ENCODE measurements around the gene FAM53B.

The FAM53B gene

DNA sequence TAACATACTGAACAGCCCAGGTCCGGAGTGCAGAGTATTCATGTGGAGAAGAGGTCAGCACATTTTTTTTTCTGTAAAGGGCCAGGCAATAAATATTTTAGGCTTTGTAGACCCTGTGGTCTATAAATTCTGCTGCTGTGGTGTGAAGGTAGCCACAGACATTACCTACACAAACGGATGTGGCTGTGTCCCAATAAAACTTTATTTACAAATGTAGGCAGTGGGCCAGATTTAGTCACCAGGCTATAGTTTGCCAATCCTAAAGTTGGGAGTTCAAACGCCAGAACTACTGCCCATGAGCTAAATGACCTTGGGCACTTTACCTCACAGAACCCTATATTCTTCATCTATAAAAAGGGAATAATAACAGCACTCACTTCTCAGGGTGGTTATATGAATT, 13.4 kb downstream of the FAM53B start:
- Histone ChIP-seq H2BK12ac (ENCODE audit: low read length) (no peak overlapping the region), H2AK5ac (ENCODE audit: low read depth, low read length) (no peak overlapping the region), H3K36me3 (replicated peaks in 1 of 2; ENCODE audit: control insufficient read depth in 2 of 2, insufficient read depth in 2 of 2, low read length in 2 of 2) (peaks cover 5 to 41% of the 10 kb centered on the region in 2 donors), H3K9ac (ENCODE audit: low read depth, low read length, poor library complexity) (no peak overlapping the region), H2BK15ac (ENCODE audit: low read length) (no peak overlapping the region), H2BK120ac (ENCODE audit: low read depth, low read length) (no peak overlapping the region), H3K4me2 (ENCODE audit: insufficient read depth, low read length, poor library complexity, severe bottlenecking) (no peak overlapping the region), H3K23ac (ENCODE audit: low read depth, low read length, poor library complexity) (no peak overlapping the region), H3K79me1 (ENCODE audit: low read depth, low read length) (peaks cover 22% of the 10 kb centered on the region), H3K14ac (ENCODE audit: low read length) (no peak overlapping the region), H2AFZ (ENCODE audit: low read length) (no peak overlapping the region), H3K9me3 (replicated peaks in 1 of 2; ENCODE audit: control insufficient read depth in 2 of 2, insufficient read depth in 1 of 2, low read depth in 1 of 2, low read length in 2 of 2) (no peaks in the 10 kb centered on the region), H3K4me1 (ENCODE audit: control insufficient read depth in 2 of 2, insufficient read depth in 1 of 2, low read depth in 1 of 2, low read length in 2 of 2) (peaks cover 0 to 3% of the 10 kb centered on the region in 2 donors), H2BK5ac (ENCODE audit: low read length) (no peak overlapping the region), H4K8ac (ENCODE audit: low read depth, low read length) (no peak overlapping the region), H4K91ac (ENCODE audit: low read depth, low read length, poor library complexity) (no peak overlapping the region), H3K4me3 (ENCODE audit: low read length in 2 of 2) (no peak overlapping the region), H3K4ac (ENCODE audit: low read length) (no peak overlapping the region), H3K27ac (replicated peaks; ENCODE audit: low read length) (no peak overlapping the region), H3K18ac (ENCODE audit: low read length) (no peak overlapping the region), H3K27me3 (ENCODE audit: control insufficient read depth in 3 of 3, insufficient read depth in 3 of 3, low read depth in 1 of 3, low read length in 3 of 3) (no peaks in the 10 kb centered on the region)
- WGBS, 2 donors (ENCODE audit: extremely low coverage in 2 of 2, insufficient read length in 2 of 2, insufficient replicate concordance in 1 of 2) = no CpG with 5 or more reads among the region's 3 CpGs
- DNase-seq (ENCODE audit: low spot score) = no peak

DNA sequence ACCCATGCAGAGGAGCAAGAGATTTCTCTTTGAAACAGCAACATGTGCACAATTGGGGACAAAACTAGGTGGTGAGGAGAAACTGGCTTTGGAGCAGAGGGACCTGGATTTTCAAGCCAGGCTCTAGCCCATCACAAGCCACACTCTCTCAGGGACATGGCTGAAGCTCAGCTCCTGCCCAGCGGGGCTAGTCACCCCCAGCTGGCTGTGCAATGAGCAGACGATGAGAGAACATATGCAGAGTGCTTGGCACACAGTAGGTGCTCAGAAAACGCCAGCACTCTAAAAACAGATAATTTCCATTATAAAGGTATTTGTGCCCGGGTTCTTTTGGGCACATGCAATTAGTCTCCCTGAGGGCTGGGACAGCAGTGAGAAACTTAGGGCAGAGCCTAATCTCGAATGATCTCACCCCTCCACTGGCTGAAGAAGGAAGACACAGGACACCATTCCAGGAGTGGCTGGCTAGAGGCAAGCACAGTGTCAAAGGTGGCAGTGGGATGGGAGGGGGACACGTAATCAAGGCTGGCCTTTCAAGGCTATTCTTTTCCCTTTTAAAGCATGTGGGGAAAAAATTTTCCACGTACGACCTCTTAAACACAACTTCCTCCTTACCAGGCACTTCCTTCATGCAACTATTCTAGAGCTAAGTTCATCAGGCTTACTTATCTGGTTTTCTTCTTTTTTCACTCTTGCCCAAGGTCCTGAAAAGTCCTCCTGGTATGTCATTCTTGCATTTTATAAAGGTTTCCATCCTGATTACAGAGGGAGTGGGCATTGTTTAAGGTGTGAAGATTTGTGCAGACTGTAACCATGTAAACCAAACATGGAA, 15.1 kb downstream of the FAM53B start:
- H2BK15ac ChIP-seq (ENCODE audit: low read length) = no peak overlapping the region
- no peak overlapping the region for H4K91ac ChIP-seq (ENCODE audit: low read depth, low read length, poor library complexity)
- no peak overlapping the region for H3K27ac ChIP-seq (replicated peaks; ENCODE audit: low read length)
- no peak overlapping the region for H2BK5ac ChIP-seq (ENCODE audit: low read length)
- no peak overlapping the region for H3K4me2 ChIP-seq (ENCODE audit: insufficient read depth, low read length, poor library complexity, severe bottlenecking)
- no peak for DNase-seq (ENCODE audit: low spot score)
- H2BK120ac ChIP-seq (ENCODE audit: low read depth, low read length) = no peak overlapping the region
- no peak overlapping the region for H3K9ac ChIP-seq (ENCODE audit: low read depth, low read length, poor library complexity)
- no peaks in the 10 kb centered on the region for H3K27me3 ChIP-seq (ENCODE audit: control insufficient read depth in 3 of 3, insufficient read depth in 3 of 3, low read depth in 1 of 3, low read length in 3 of 3)
- H3K14ac ChIP-seq (ENCODE audit: low read length) = no peak overlapping the region
- peaks cover 5 to 42% of the 10 kb centered on the region in 2 donors for H3K36me3 ChIP-seq (replicated peaks in 1 of 2; ENCODE audit: control insufficient read depth in 2 of 2, insufficient read depth in 2 of 2, low read length in 2 of 2)
- no peak overlapping the region for H3K4ac ChIP-seq (ENCODE audit: low read length)
- no peak overlapping the region for H2BK12ac ChIP-seq (ENCODE audit: low read length)
- peaks cover 14% of the 10 kb centered on the region for H3K79me1 ChIP-seq (ENCODE audit: low read depth, low read length)
- H3K18ac ChIP-seq (ENCODE audit: low read length) = no peak overlapping the region
- no CpG with 5 or more reads among the region's 8 CpGs for WGBS, 2 donors (ENCODE audit: extremely low coverage in 2 of 2, insufficient read length in 2 of 2, insufficient replicate concordance in 1 of 2)
- H3K4me1 ChIP-seq (ENCODE audit: control insufficient read depth in 2 of 2, insufficient read depth in 1 of 2, low read depth in 1 of 2, low read length in 2 of 2) = peaks cover 9 to 15% of the 10 kb centered on the region in 2 donors
- H3K23ac ChIP-seq (ENCODE audit: low read depth, low read length, poor library complexity) = no peak overlapping the region
- H2AFZ ChIP-seq (ENCODE audit: low read length) = no peak overlapping the region
- H2AK5ac ChIP-seq (ENCODE audit: low read depth, low read length) = no peak overlapping the region
- H3K9me3 ChIP-seq (replicated peaks in 1 of 2; ENCODE audit: control insufficient read depth in 2 of 2, insufficient read depth in 1 of 2, low read depth in 1 of 2, low read length in 2 of 2) = no peaks in the 10 kb centered on the region
- H4K8ac ChIP-seq (ENCODE audit: low read depth, low read length) = no peak overlapping the region
- no peak overlapping the region for H3K4me3 ChIP-seq (ENCODE audit: low read length in 2 of 2)

DNA sequence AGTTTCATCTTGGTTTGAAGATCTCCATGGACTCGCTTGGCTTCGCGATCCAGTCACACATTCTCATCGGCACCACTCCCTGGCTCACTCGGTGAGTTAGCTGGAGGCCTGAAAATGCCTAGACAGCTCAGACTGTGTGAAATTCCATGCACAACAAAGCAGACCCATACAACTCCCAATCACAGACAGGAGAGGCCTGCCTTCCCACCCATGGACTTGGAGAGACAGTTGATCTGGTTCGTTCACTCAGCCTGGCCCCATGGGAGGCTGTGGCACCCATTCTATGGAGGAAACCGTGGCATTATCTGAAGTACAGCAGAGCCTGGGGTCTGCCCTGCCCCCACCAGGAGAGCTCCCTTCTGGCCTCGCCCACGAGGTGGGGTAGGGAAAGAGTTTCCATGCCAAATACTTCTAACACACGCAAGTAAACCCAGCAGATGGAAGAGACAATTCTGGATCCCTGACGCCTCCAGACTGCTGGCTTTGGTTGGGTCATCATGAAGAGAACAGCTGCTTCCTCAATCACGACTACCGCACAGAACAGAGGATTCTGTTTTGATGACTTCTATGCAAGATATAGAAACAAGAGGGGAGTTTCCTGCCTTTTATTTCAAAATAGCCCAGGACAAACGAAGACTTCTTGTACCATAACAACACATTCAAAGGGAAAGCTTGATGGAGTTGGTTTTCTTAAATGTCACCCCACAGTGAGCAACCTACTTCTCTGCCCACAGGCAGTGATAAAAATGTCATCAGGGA, 15.9 kb downstream of the FAM53B start:
- no peak overlapping the region for H2BK15ac ChIP-seq (ENCODE audit: low read length)
- DNase-seq (ENCODE audit: low spot score) = no peak
- H3K9ac ChIP-seq (ENCODE audit: low read depth, low read length, poor library complexity) = no peak overlapping the region
- no peaks in the 10 kb centered on the region for H3K27me3 ChIP-seq (ENCODE audit: control insufficient read depth in 3 of 3, insufficient read depth in 3 of 3, low read depth in 1 of 3, low read length in 3 of 3)
- no peak overlapping the region for H2AFZ ChIP-seq (ENCODE audit: low read length)
- H3K4me1 ChIP-seq (ENCODE audit: control insufficient read depth in 2 of 2, insufficient read depth in 1 of 2, low read depth in 1 of 2, low read length in 2 of 2) = peaks cover 9 to 19% of the 10 kb centered on the region in 2 donors
- no peak overlapping the region for H3K14ac ChIP-seq (ENCODE audit: low read length)
- no peak overlapping the region for H3K23ac ChIP-seq (ENCODE audit: low read depth, low read length, poor library complexity)
- WGBS, 2 donors (ENCODE audit: extremely low coverage in 2 of 2, insufficient read length in 2 of 2, insufficient replicate concordance in 1 of 2) = no CpG with 5 or more reads among the region's 14 CpGs
- no peak overlapping the region for H2BK5ac ChIP-seq (ENCODE audit: low read length)
- no peak overlapping the region for H3K27ac ChIP-seq (replicated peaks; ENCODE audit: low read length)
- peaks cover 6 to 41% of the 10 kb centered on the region in 2 donors for H3K36me3 ChIP-seq (replicated peaks in 1 of 2; ENCODE audit: control insufficient read depth in 2 of 2, insufficient read depth in 2 of 2, low read length in 2 of 2)
- no peak overlapping the region for H4K8ac ChIP-seq (ENCODE audit: low read depth, low read length)
- H3K79me1 ChIP-seq (ENCODE audit: low read depth, low read length) = peaks cover 16% of the 10 kb centered on the region
- H4K91ac ChIP-seq (ENCODE audit: low read depth, low read length, poor library complexity) = no peak overlapping the region
- H2BK120ac ChIP-seq (ENCODE audit: low read depth, low read length) = no peak overlapping the region
- H3K4me2 ChIP-seq (ENCODE audit: insufficient read depth, low read length, poor library complexity, severe bottlenecking) = no peak overlapping the region
- no peak overlapping the region for H2BK12ac ChIP-seq (ENCODE audit: low read length)
- H3K18ac ChIP-seq (ENCODE audit: low read length) = no peak overlapping the region
- H3K4me3 ChIP-seq (ENCODE audit: low read length in 2 of 2) = no peak overlapping the region
- H3K4ac ChIP-seq (ENCODE audit: low read length) = no peak overlapping the region
- H2AK5ac ChIP-seq (ENCODE audit: low read depth, low read length) = no peak overlapping the region
- no peaks in the 10 kb centered on the region for H3K9me3 ChIP-seq (replicated peaks in 1 of 2; ENCODE audit: control insufficient read depth in 2 of 2, insufficient read depth in 1 of 2, low read depth in 1 of 2, low read length in 2 of 2)

DNA sequence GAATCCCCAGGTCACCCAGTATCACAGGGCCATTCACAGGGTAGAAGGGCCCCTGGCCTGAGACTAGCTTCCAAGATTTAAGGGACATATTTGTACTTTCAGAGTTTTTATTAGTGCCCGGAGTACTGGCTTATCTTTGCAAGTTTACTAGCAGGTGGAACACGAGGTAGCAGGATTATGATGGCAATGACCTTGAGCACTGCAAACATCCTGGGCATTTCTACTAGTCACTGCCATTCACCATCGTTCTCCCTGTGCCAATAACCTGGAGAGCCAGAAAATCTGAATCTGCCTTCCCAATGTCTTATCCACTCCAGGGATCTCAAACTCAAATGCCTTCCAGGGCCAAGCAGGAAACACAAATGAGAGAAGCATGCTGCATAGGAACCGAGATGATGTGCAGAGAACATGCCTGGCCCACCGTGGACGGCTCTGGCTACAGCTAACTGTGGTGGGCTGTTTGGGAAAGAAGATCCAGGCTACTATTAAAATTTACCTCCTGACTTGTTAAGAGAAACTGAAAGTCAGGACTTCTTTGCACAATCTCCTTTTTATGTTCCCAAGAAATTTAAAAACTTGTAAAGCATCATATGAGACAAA, 16.7 kb downstream of the FAM53B start:
- Histone ChIP-seq H3K9ac (ENCODE audit: low read depth, low read length, poor library complexity) (no peak overlapping the region), H2BK12ac (ENCODE audit: low read length) (no peak overlapping the region), H2BK120ac (ENCODE audit: low read depth, low read length) (no peak overlapping the region), H3K27me3 (ENCODE audit: control insufficient read depth in 3 of 3, insufficient read depth in 3 of 3, low read depth in 1 of 3, low read length in 3 of 3) (no peaks in the 10 kb centered on the region), H3K23ac (ENCODE audit: low read depth, low read length, poor library complexity) (no peak overlapping the region), H3K4me3 (ENCODE audit: low read length in 2 of 2) (no peak overlapping the region), H3K4ac (ENCODE audit: low read length) (no peak overlapping the region), H3K79me1 (ENCODE audit: low read depth, low read length) (peaks cover 16% of the 10 kb centered on the region), H2BK5ac (ENCODE audit: low read length) (no peak overlapping the region), H4K8ac (ENCODE audit: low read depth, low read length) (no peak overlapping the region), H4K91ac (ENCODE audit: low read depth, low read length, poor library complexity) (no peak overlapping the region), H3K14ac (ENCODE audit: low read length) (no peak overlapping the region), H3K18ac (ENCODE audit: low read length) (no peak overlapping the region), H3K9me3 (replicated peaks in 1 of 2; ENCODE audit: control insufficient read depth in 2 of 2, insufficient read depth in 1 of 2, low read depth in 1 of 2, low read length in 2 of 2) (no peaks in the 10 kb centered on the region), H3K4me1 (ENCODE audit: control insufficient read depth in 2 of 2, insufficient read depth in 1 of 2, low read depth in 1 of 2, low read length in 2 of 2) (peaks cover 9 to 24% of the 10 kb centered on the region in 2 donors), H3K36me3 (replicated peaks in 1 of 2; ENCODE audit: control insufficient read depth in 2 of 2, insufficient read depth in 2 of 2, low read length in 2 of 2) (peaks cover 6 to 36% of the 10 kb centered on the region in 2 donors), H2AFZ (ENCODE audit: low read length) (no peak overlapping the region), H3K4me2 (ENCODE audit: insufficient read depth, low read length, poor library complexity, severe bottlenecking) (no peak overlapping the region), H2AK5ac (ENCODE audit: low read depth, low read length) (no peak overlapping the region), H2BK15ac (ENCODE audit: low read length) (no peak overlapping the region), H3K27ac (replicated peaks; ENCODE audit: low read length) (no peak overlapping the region)
- WGBS, 2 donors (ENCODE audit: extremely low coverage in 2 of 2, insufficient read length in 2 of 2, insufficient replicate concordance in 1 of 2) = no CpG with 5 or more reads among the region's 6 CpGs
- no peak for DNase-seq (ENCODE audit: low spot score)

All from neuronal stem cell (in vitro differentiated cells).